Sciatic nerve (tissue), 2 donors: ENCODE results near the gene NOL12. TPM values are rescaled to one million over a fixed set of nuclear protein-coding genes. Genes with fewer than 3 reads are reported as not detected.
"Not testable (repeated sequence)": the region's sequence is repeated elsewhere in the genome, so short reads cannot be mapped to it uniquely, and the experiment has no call there.

ENCODE experiments used
- ATAC-seq: fragments of 200-7000 bp; cut with Tn5 transposase; one replicate; pipeline ENCODE4 v1.9.1; 2020; ENCODE audit warnings: mild to moderate bottlenecking, moderate library complexity
- DNase-seq: peaks from one replicate; pipeline ENCODE4 v3.0.0-alpha.2; 2020; ENCODE audit warnings: low spot score
- intact Hi-C: fragments of 100-400 bp; cut with DNase I; formaldehyde crosslinking; loops from one replicate; pipeline ENCODE4 v1.14.2; 2022
- total RNA-seq: library from RNA; stranded (reverse); fragmentation: NEBNext Ultra II Directional; extraction: Animal tissue kit (Norgen Biotek cat#: 25700); gene quantifications from one replicate; pipeline ENCODE4 v1.2.1, GENCODE V29; 2021
- donor health status: DM: no; HTN: no; CAD: no.
- donor health status: DM: no; HTN: no; CAD: no.

NOL12 gene
- 21.2 TPM for total RNA-seq

GRCh38 chr22:37686002-37686982 is at the start of gene NOL12:
TSS of gene NOL12 (plus strand) at chr22:37686343. CDS start at chr22:37686393, 50 bp downstream.
- peak; percentile 91 for ATAC-seq
- DNase-seq, result peak; percentile 87
- intact Hi-C loops, result no loop called here

- DNase-seq, result no peak
- no peak for ATAC-seq
- intact Hi-C loops, result no loop called here
Observed at GRCh38 chr22:37636949-37637273, 49.2 kb upstream of the NOL12 start.

- intact Hi-C loops, result no loop called here
- DNase-seq (no peak), ATAC-seq (no peak)
Observed at GRCh38 chr22:37638391-37639069, 47.6 kb upstream of the NOL12 start.

GRCh38 chr22:37639070-37639760 is 46.9 kb upstream of the NOL12 start, which contains the start of gene SH3BP1:
TSS of gene SH3BP1 (plus strand) at chr22:37639669. CDS start at chr22:37639788, 119 bp downstream.
- DNase-seq, result no peak
- intact Hi-C loops, result no loop called here
- no peak for ATAC-seq

GRCh38 chr22:37639771-37640590 is 46.2 kb upstream of the NOL12 start:
- intact Hi-C loops, result no loop called here
- ATAC-seq, result no peak

GRCh38 chr22:37640591-37641560 is 45.3 kb upstream of the NOL12 start:
- intact Hi-C loops, result no loop called here
- ATAC-seq (no peak), DNase-seq (no peak)

More at GRCh38 chr22:37639771-37640590, 46.2 kb upstream of the NOL12 start:
- DNase-seq, result no peak

- ATAC-seq, result no peak
- intact Hi-C loops, result no loop called here
- no peak for DNase-seq
Observed at GRCh38 chr22:37641561-37641949, 44.6 kb upstream of the NOL12 start.

- intact Hi-C loops, result no loop called here
- peak; percentile 94 for DNase-seq
- ATAC-seq, result peak; percentile 87
Observed at GRCh38 chr22:37643225-37643847, 42.8 kb upstream of the NOL12 start.

- DNase-seq, result no peak
- intact Hi-C loops, result no loop called here
- ATAC-seq, result no peak
Observed at GRCh38 chr22:37647317-37647716, 38.8 kb upstream of the NOL12 start.

GRCh38 chr22:37647928-37648327 is 38.2 kb upstream of the NOL12 start:
- ATAC-seq (no peak), DNase-seq (no peak)
- intact Hi-C loops, result no loop called here

- intact Hi-C loops, result no loop called here
- DNase-seq (no peak), ATAC-seq (no peak)
Observed at GRCh38 chr22:37650463-37651136, 35.5 kb upstream of the NOL12 start.

- no peak for ATAC-seq
- intact Hi-C loops, result no loop called here
- no peak for DNase-seq
Observed at GRCh38 chr22:37654563-37655251, 31.4 kb upstream of the NOL12 start.

GRCh38 chr22:37655252-37655563 is 30.9 kb upstream of the NOL12 start:
- DNase-seq (no peak), ATAC-seq (no peak)
- intact Hi-C loops, result no loop called here

- ATAC-seq, intact Hi-C loops, DNase-seq: not testable (repeated sequence)
Observed at GRCh38 chr22:37656583-37656982, 29.6 kb upstream of the NOL12 start.

GRCh38 chr22:37657590-37658132 is 28.5 kb upstream of the NOL12 start:
- DNase-seq (no peak), ATAC-seq (no peak)
- intact Hi-C loops, result no loop called here
